Fibroblast of upper back skin (primary cell): ENCODE data around the gene KCNK1.

Experiments used
- DNase-seq: peaks from one replicate; pipeline ENCODE4 v3.0.0-alpha.2; 2013

Gene KCNK1

GRCh38 chr1:233640179-233640578 is 26.3 kb downstream of the KCNK1 start:
- DNase-seq: no peak

- no peak for DNase-seq
These were observed 27.1 kb downstream of the KCNK1 start for GRCh38 chr1:233641029-233641428.

- DNase-seq: peak; percentile 79
These were observed 33.2 kb downstream of the KCNK1 start for GRCh38 chr1:233647073-233647472.

DNA sequence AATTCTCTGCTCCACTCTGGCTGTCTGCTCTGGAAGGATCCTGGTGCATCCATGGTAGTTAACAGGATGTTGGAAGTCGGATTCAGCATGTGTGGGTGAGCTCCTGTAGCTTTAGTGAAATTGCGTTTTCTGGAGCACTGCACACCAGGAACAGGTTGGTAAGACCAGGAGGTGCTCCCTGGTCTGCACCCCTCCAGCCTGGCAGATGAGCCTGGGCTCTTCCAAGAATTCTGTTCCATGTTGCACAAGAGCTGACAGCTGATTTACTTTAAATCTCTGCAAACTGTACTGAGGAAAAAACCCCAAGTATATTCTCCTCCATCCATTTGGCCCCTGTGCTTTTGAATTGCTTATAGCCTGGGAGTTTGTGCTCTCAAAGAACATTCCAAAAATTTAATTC is 33.7 kb downstream of the KCNK1 start:
- DNase-seq: no peak

GRCh38 chr1:233651061-233651460 is 37.2 kb downstream of the KCNK1 start:
- DNase-seq: no peak

DNA sequence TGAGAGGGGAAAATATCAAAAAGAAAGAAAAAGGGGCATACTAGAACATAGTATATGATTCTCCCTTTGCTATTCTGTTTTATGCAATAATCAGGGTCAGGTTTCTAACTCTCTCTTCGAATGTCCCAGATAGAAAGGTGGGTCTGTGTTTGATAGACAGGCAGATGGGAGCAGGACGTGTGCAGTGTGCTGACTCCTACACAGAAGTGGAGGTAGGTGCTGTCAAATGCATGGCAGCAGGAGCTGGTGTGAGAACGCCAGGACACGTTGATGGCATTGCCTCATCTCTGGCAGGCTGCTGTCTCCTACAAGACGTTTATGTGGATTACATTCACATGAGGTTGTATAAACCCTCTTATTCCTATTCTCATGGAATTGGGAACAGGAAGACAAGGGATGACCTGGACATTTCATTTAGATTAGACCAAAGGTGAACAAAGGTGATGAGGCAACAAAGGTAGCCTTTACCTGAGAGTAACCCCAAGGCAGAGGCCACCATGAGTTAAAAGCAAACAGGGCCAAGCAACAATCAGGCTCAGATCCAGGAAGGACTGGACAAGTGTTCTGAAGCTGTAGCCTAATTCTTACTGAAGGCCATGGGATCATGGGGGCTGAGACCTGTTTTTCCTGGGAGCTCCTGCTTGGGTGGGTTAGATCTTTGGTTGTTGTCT is 37.8 kb downstream of the KCNK1 start:
- no peak for DNase-seq

DNA sequence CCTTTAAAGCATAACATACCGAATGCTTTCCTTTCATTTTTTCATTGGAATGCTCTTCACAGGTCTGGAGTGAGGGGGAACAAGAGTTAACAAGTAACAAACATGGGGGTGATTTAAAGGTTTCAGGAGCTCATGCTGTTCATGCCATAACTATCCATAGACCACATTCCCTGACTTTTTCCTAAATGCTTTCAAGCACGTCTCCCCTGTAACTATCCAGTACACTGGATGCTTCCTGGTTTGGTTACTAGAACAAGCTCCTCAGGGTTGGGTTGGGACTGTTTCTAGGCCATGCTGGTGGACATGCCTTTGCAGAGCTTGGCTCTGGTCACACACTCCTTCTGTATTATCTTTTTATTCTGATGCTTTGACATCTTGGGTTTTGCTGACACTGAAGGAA is 38.6 kb downstream of the KCNK1 start:
- DNase-seq: no peak

GRCh38 chr1:233654658-233655280 is 40.9 kb downstream of the KCNK1 start:
- DNase-seq: no peak

- peak; percentile 15 for DNase-seq
These were observed 41.4 kb downstream of the KCNK1 start for GRCh38 chr1:233655301-233655740.

GRCh38 chr1:233656032-233656635 is 42.2 kb downstream of the KCNK1 start:
- DNase-seq: no peak

DNA sequence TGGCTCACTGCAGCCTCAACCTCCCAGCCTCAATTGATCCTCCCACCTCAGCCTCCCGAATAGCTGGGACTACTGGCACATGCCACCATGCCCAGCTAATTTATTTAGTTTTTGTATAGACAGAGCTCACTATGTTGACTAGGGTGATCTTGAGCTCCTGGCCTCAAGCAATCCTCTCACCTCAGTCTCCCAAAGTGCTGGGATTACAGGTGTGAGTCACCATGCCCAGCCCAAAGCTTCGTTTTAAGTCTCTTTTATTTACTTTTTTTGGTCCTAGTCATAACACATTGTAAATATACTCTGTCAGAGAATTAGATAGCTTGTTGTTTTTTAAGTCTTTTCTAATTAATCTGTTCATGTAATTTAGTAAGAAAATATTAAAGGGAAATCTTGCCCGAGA is 42.8 kb downstream of the KCNK1 start:
- no peak for DNase-seq

DNA sequence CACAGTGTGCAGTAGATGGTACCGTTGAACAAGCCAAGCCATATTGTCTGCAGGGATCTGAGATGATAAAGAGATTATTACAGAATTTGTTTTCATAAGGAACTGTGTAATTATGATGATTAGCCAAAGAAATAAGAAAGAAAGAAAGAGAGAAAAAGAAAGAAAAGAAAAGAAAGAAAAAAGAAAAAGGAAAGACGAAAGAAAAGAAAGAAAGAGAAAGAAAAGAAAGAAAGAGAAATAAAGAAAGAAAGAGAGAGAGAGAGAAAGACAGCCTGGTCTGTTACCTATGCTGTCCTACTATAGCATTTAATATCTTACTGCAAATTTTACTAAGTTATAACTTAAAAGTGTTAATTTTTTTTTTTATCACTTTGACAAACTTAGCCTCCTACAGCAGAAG is 43.6 kb downstream of the KCNK1 start:
- no peak for DNase-seq

- no peak for DNase-seq
These were observed 45.6 kb downstream of the KCNK1 start for GRCh38 chr1:233659495-233659894.

GRCh38 chr1:233661376-233662159 is 47.7 kb downstream of the KCNK1 start:
- no peak for DNase-seq

DNA sequence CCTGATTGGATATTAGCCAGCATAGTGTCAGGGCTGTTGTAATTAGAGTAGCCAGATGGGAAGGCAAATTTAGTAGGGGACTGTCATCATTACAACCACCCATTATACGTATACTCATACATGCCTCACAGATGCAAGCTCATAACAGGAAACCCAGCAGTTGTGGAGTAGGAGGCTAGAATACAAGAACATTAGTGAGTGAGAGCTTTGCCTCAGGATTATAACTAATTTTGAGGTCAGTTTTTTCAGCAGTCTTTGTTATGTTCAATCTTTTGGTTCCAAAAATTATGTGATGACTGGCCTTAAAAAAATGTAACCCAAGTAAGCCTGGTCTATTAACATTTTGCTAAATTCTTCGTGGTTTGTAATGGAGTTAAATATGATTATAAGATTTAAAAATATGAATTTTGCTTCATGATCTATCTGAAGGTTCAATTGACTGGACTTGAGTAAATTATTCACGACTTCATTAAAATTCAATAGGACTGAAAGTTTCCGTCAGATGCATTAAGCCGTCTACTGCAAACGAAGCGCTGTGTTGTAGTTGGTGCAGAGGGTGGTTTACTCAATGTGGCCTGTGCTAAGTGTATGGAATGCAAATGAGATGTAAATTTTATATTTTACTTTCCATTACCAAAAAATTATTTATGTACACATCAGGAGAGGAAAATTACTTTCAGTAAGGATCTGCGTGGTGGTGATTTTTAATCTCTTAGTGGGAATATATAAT is 48.8 kb downstream of the KCNK1 start:
- DNase-seq: peak; percentile 76

GRCh38 chr1:233664253-233664652 is 50.3 kb downstream of the KCNK1 start:
- DNase-seq: peak; percentile 19

DNA sequence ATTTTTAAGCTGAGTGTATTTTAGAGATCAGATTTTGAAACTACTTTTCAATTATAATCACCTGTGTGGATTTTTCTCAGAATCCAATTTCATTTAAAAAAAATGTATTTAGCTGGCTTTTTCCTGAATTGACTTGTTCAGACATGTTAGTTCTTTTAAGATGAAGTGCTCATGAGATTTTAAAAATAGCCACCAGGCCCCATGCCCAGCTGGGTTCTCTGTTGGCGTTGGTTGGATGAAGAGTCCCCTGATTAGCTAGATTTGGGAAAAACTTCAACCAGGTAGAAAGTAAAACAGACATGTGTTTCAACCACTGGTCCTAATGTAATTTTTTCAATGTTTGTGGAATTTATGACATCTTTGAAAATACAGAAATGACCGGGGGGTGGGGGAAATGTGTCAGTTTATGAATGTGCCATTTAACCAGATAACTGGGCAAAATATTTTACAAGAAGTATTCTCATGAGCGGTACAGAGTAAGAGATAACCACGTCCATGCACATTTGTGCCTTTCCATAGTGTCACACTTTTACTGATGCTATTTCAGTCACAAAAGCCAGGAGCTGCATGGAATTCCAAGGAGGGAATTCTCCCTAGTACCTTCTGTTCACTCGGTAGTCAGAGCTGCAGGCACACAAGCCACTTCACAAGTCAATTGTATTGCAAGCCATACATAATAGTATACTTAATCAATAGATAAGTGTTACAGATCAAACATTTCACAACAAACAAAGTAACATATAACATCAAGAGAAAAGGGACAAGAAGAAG is 51.1 kb downstream of the KCNK1 start:
- no peak for DNase-seq

DNA sequence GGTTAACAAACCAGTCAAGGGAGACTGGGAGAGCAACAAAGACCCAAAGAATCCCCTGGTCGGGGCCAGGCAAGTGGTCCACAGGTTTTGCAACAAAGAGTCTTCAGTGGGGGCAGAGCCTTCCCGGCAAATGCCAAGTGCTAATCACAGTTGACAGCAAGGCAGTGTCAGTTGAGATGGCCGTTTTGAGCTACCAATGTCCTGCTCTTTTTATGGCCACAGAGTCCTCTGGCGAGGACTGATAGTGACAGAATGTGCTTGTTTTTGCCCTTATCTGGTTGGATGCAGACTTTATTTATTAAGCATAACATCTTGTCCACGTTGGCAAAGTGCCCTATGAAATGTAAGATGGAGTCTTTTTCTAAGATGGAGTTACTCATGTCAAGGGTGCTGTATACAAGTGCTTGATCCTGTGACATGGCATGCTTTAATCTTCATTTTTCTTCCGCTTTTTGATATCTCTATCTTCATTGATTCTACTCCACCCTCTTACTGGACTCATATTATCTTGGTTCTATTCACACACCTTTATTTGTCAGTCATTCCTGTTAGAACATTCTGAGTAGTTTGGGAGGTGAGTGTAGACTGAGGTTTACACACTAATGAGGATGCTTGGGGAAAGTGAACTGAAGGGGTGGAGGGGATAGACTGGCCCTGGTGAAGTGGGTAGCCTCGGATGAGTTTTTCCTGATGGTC is 51.8 kb downstream of the KCNK1 start:
- DNase-seq: no peak

GRCh38 chr1:233667741-233668140 is 53.8 kb downstream of the KCNK1 start:
- DNase-seq: no peak

DNA sequence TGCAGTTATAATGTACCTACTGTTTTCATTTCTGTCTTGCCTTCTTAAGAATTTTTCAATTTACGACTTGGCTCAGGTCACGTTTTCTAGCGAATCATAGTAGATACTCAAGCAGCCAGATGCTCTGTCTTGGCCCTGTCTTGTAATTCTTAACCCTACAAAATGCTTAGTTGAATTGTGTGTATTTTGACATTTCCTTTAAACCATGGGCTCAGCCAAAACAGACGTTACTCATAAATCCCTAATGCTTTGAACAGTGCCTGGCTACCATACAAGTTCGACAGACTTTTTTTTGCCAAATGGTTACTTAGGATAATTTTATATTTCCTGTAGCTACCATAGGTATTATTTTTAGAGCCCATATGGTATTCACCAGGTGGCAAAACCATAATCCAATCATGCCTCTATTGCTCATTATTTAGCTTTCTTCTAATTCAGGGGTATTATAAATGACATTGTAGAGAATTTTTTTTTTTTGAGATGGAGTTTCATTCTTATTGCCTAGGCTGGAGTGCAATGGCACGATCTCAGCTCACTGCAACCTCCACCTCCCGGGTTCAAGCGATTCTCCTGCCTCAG is 54.3 kb downstream of the KCNK1 start:
- peak; percentile 45 for DNase-seq

DNA sequence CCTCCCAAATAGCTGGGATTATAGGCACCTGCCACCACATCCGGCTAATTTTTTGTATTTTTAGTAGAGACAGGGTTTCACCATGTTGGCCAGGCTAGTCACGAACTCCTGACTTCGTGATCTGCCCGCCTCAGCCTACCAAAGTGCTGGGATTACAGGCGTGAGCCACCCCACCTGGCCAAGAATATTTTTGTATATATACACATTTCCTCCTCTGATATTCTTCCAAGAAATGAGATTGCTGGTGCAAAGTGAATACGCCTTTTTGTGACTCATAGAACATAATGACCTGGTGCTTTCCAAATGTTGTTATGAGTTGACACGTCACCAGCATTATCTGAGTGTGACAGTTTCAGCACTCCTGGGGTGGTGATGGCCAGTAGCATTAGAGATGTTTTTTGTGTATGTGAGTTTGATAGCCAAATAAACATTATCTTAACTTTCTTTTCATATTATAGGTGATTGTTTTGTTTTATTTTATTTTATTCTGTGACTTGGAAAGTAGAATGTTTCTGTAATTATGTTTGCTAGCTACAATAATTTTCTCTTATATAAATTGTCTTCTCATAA is 54.9 kb downstream of the KCNK1 start:
- peak; percentile 25 for DNase-seq
